HUES6 (cell line): ENCODE data around the gene FLRT2.

ENCODE experiments used
- H3K27ac ChIP-seq: 2 replicates; pipeline ENCODE4 v1.7.0; 2013; ENCODE audit warnings: low read depth, mild to moderate bottlenecking, low read length, inconsistent platforms
- H3K27me3 ChIP-seq: 2 replicates; pipeline ENCODE4 v1.6.1; 2013; ENCODE audit warnings: low read length; ENCODE audit not compliant: control insufficient read depth, insufficient read depth
- H3K36me3 ChIP-seq: 2 replicates; pipeline ENCODE4 v1.6.1; 2013; ENCODE audit warnings: low read length; ENCODE audit not compliant: control insufficient read depth, insufficient read depth
- H3K4me1 ChIP-seq: 2 replicates; pipeline ENCODE4 v1.6.1; 2013; ENCODE audit warnings: low read length; ENCODE audit not compliant: control insufficient read depth, insufficient read depth
- H3K4me3 ChIP-seq: 2 replicates; pipeline ENCODE4 v1.5.1; 2013; ENCODE audit warnings: low read depth, low read length
- H3K9ac ChIP-seq: one replicate; pipeline ENCODE4 v1.6.1; 2013; ENCODE audit warnings: mild to moderate bottlenecking, low read length
- H3K9me3 ChIP-seq: 2 replicates; pipeline ENCODE4 v1.6.1; 2013; ENCODE audit warnings: low read depth, low read length; ENCODE audit not compliant: control insufficient read depth, insufficient read depth

The FLRT2 gene

DNA sequence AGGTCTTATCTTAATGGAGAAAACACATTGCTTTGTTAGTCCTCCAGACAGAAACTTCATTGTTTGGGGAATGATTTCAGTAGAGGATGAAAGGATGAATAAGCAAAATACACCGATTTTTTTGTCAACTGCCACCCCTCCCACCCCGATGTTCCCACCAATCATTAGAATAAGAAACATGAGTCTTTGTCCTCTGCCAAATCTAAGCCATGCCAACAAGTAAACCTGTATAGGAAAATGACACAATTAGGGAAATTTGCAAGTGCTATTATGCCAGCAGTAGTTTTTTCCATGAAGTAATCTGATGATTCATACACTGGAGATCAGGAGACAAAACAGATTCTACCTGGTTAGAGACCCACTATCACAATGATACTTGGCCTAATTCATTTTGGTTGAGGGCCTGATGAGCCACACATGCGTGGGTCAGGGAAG lies 35.9 kb downstream of the FLRT2 start:
- H3K27ac ChIP-seq: no peak overlapping the region
- H3K9me3 ChIP-seq: no peaks in the 10 kb centered on the region
- no peak overlapping the region for H3K4me3 ChIP-seq
- H3K36me3 ChIP-seq: peaks cover 6% of the 10 kb centered on the region; the same call in 1 of the 2 replicates
- no peaks in the 10 kb centered on the region for H3K27me3 ChIP-seq
- H3K4me1 ChIP-seq: peaks cover 24% of the 10 kb centered on the region
- H3K9ac ChIP-seq: no peak overlapping the region

DNA sequence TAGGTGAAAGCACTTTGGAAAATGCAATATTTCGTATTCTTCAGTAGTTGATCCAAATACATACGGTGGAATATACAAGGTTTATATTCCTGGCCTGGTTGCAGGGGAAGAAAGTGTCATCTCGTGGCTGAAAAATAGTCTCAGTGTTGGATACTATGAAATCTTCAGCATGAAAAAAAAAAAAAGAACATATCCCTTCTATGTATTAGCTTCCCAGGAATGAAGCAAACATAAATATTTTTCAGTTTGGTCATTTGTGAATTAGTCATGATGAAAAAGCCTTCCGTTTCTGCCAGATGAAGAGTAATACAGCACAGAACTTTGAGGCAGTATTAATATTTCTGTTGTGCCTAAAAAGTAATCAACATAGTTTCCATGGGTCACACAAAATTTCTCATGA lies 36.7 kb downstream of the FLRT2 start:
- Histone ChIP-seq H3K4me3 (no peak overlapping the region), H3K27ac (no peak overlapping the region), H3K27me3 (no peaks in the 10 kb centered on the region), H3K36me3 (peaks cover 6% of the 10 kb centered on the region; the same call in 1 of the 2 replicates), H3K9me3 (no peaks in the 10 kb centered on the region), H3K9ac (no peak overlapping the region), H3K4me1 (peaks cover 27% of the 10 kb centered on the region)

DNA sequence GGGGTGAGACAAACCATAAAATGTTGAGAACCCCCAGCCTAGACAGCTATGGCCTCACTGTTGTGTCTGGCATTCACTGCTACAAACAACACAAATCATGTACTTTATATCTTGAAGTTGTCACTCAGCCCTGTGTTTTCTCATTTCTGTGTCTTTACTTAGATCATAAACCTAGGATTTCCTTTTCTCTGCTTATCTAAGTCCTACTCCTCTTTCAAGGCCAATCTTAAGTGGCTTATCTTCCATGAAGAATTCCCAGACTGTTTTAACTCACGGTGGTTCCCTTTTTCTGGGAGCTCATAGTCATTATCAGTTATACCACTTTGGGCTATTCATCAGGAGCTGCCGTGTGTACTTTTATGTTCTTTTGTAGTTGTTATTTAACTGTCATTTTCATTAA lies 42.1 kb downstream of the FLRT2 start:
- no peak overlapping the region; the same call in 1 of the 2 replicates for H3K27ac ChIP-seq
- no peaks in the 10 kb centered on the region for H3K36me3 ChIP-seq
- H3K9ac ChIP-seq: no peak overlapping the region
- H3K9me3 ChIP-seq: no peaks in the 10 kb centered on the region
- no peaks in the 10 kb centered on the region for H3K27me3 ChIP-seq
- H3K4me3 ChIP-seq: no peak overlapping the region
- peaks cover 69% of the 10 kb centered on the region for H3K4me1 ChIP-seq

DNA sequence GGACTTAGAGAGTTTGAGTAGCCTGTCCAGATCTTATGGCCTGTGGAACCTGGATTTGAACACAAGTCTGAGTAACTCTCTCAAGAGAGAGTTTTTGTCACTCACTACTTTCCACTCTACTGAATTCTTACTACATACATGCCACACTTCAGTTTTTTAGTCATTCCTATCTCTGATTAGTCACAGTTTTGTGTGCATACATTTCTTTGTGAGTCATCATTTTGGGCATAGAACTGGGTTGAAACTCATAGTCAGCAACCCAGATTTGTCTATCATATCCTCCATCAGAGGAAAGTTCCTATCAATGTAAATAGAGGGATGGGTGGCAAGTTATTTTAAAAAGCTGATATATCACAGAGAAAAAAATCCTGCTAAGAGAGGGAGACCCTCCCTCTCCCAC lies 42.9 kb downstream of the FLRT2 start:
- H3K27ac ChIP-seq: no peak overlapping the region; the same call in 1 of the 2 replicates
- H3K9ac ChIP-seq: peak overlapping the region; percentile 28
- H3K4me3 ChIP-seq: no peak overlapping the region
- no peaks in the 10 kb centered on the region for H3K27me3 ChIP-seq
- peaks cover 77% of the 10 kb centered on the region for H3K4me1 ChIP-seq
- no peaks in the 10 kb centered on the region for H3K36me3 ChIP-seq
- no peaks in the 10 kb centered on the region for H3K9me3 ChIP-seq

DNA sequence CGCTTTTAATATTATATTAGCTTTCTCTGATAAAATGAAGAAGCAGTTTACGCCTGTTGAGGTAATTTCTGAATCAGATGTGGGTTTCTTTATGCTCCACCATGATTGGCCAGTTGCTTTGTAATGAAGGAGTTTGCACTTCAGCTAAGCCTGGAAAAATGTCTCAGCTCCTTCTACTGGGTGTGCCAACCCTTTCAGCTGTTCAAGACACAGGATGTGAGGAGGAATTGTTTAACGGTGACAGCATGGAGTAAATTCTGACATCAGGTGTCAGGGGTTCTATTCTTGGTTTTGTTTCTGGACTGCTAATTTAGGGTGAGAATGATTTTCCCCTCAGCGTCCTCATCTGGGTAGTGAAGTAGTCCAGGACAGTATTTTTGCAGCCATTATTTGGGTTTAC lies 43.5 kb downstream of the FLRT2 start:
- Histone ChIP-seq H3K4me1 (peaks cover 72% of the 10 kb centered on the region), H3K36me3 (no peaks in the 10 kb centered on the region), H3K27ac (no peak overlapping the region; the same call in 1 of the 2 replicates), H3K9ac (no peak overlapping the region), H3K9me3 (no peaks in the 10 kb centered on the region), H3K27me3 (no peaks in the 10 kb centered on the region), H3K4me3 (no peak overlapping the region)

DNA sequence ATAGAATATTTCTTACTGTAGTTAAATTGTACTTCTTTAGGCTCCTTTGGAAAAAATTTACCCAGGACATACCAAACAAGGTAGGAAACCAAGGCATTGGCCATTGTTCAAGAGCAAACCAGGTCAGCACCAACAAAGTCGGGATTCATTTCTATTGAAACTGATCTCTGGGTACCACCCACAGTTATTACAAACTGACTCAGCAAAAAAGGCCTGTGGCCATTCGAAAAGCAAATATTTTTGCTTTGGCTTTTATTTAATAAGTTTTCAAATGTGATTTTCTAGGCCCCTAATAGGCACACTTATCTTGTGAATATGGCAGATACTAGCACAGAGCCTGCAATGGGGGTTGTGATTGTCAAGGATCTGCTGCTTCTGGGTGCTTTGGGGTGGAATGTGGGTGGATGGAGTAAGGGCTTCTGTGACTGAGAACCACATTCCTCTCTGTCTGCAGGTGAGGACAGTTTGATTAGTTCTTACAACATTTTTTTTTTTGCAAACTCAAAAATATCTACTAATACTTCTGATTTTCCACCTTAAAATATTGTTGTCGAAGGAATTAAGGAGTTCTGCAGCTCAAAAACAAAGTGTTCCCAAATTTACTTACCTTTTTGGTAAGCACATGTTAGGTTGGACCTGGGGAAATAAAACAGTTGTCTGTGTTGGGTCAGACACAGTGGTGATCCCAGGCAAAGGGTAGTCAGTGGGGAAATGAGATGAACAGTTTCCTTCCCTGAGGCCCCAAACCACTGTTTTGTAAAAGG lies 45.1 kb downstream of the FLRT2 start:
- H3K9ac ChIP-seq: peak overlapping the region; percentile 61
- H3K4me1 ChIP-seq: peaks cover 67% of the 10 kb centered on the region
- peak overlapping the region; percentile 70 for H3K27ac ChIP-seq
- H3K27me3 ChIP-seq: no peaks in the 10 kb centered on the region
- H3K9me3 ChIP-seq: no peaks in the 10 kb centered on the region
- H3K36me3 ChIP-seq: no peaks in the 10 kb centered on the region
- H3K4me3 ChIP-seq: no peak overlapping the region

DNA sequence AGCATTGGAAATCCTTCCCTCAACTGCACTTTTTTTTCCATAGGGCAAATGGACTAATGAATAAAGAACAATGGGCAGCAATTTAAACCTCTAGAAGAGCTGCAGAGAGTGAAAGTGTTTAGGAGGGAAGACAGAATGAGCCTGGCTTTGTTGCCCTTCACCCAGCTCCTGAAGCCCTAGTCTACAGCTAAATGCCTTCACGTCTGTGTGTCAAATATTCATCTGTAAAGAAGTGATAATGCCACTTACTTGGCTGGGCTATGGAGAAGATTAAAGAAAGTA lies 45.6 kb downstream of the FLRT2 start:
- Histone ChIP-seq H3K9ac (peak overlapping the region; percentile 61), H3K27me3 (no peaks in the 10 kb centered on the region), H3K36me3 (no peaks in the 10 kb centered on the region), H3K4me3 (peak overlapping the region; percentile 27), H3K9me3 (no peaks in the 10 kb centered on the region), H3K4me1 (peaks cover 70% of the 10 kb centered on the region), H3K27ac (peak overlapping the region; percentile 70; the same call in 1 of the 2 replicates)

DNA sequence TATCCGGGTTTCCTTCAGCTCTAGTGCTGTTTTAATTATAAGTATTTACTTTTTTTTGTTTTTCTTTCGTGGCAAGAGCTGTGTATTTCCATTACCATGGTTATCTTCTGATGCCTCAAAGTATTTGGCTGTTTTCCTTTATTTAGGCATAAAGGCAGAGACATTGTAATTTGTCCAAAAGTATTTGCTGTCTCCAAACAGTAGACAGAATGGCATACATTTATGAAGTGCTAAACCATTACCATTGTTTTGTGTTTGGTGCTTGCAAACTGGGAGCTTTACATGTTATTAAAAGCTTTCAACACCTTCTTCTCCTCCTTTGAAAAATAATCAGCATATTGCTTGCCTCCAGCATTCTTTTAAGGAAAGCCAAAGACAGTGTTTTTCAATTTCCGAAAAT lies 46.3 kb downstream of the FLRT2 start:
- Histone ChIP-seq H3K9ac (peak overlapping the region; percentile 61), H3K27ac (peak overlapping the region; percentile 70; the same call in 1 of the 2 replicates), H3K4me1 (peaks cover 73% of the 10 kb centered on the region), H3K4me3 (peak overlapping the region; percentile 27; the same call in 1 of the 2 replicates), H3K27me3 (no peaks in the 10 kb centered on the region), H3K9me3 (no peaks in the 10 kb centered on the region), H3K36me3 (no peaks in the 10 kb centered on the region)

DNA sequence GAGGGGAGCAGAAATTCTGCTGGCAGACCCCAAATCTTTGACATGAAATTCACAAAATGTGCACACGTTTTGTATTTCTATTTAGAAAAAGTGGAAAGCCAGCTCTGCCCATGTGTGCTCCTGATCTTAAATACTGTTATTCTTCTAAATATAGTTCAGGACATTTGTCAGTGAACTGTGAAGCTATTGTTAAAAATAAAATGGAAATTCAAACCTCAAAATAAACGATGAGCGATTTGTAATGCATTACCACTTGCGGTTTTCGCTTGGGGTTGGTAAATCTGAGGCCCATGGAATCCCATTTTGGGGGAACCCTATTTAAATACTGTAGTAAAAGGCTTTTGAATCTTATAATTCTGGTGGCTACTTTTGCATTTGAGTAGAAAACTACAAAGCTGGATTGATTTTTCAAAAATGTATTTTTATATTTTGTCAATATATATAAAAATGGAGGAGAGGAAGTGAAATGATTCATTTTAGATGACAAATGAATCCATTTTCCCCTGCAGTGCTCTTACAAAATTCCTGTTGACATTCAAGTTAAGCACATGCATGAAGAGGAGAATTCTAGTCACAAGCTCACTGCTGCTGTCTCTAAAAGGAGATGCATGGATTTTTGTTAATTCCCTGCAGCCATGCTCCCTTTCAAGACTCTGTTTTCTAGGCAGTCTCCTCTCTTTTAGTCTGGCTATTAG lies 47.1 kb downstream of the FLRT2 start:
- Histone ChIP-seq H3K9ac (no peak overlapping the region), H3K27me3 (no peaks in the 10 kb centered on the region), H3K4me3 (no peak overlapping the region), H3K27ac (peak overlapping the region; percentile 70; the same call in 1 of the 2 replicates), H3K4me1 (peaks cover 68% of the 10 kb centered on the region), H3K9me3 (no peaks in the 10 kb centered on the region), H3K36me3 (no peaks in the 10 kb centered on the region)

DNA sequence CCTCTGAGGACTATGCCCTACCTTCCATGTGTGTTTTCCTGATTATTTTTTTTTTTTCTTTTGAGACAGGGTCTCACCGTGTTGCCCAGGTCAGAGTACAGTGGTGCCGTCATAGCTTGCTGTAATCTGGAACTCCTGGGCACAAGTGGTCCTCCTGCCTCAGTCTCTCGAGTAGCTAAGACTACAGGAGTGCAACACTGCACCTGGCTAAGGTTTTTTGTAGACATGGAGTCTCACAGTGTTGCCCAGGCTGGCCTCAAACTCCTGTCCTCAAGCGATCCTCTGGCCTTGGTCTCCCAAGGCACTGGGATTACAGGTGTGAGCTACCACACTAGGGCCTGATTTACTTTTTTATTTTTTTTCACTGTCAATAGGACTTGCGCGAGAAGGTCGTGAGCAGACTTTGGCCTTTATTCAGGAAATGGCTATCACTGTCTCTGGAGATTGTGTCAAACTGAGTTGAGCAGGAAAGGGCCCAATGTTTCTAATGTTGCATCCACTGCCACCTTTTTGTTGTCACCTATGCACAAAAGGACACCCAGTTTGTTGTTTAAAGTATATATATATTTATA lies 47.7 kb downstream of the FLRT2 start:
- Histone ChIP-seq H3K4me1 (peaks cover 63% of the 10 kb centered on the region), H3K27me3 (no peaks in the 10 kb centered on the region), H3K9ac (no peak overlapping the region), H3K36me3 (no peaks in the 10 kb centered on the region), H3K4me3 (no peak overlapping the region), H3K27ac (peak overlapping the region; percentile 46; the same call in 1 of the 2 replicates), H3K9me3 (no peaks in the 10 kb centered on the region)

DNA sequence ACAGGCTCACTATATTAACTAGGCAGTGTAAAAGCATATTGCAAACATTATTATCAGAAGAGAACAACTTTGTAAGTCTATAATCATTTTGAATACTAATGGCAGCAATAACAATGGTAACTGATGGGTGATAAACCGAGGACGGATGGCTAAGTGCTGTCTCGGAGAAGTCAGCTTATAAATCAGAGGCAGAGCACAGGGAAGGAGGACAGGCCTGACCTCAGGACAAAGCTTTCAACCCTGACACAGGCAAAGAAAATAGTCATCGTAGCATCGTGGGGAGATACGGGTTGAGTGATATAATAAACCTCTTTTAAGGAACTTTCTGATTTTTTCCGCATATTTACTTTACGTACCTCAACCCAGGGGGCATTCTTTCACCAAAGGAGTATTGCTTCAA lies 48.4 kb downstream of the FLRT2 start:
- no peaks in the 10 kb centered on the region for H3K9me3 ChIP-seq
- peaks cover 58% of the 10 kb centered on the region for H3K4me1 ChIP-seq
- H3K4me3 ChIP-seq: no peak overlapping the region
- no peak overlapping the region for H3K27ac ChIP-seq
- H3K36me3 ChIP-seq: no peaks in the 10 kb centered on the region
- H3K9ac ChIP-seq: no peak overlapping the region
- no peaks in the 10 kb centered on the region for H3K27me3 ChIP-seq
